ENCODE data around the gene RBMS3.

- TF ChIP-seq PKNOX1 (IDR thresholded peaks at IDR 0.05) (no peak), ELF4 (IDR thresholded peaks at IDR 0.05) (no peak), ZNF384 (IDR thresholded peaks at IDR 0.05) (no peak), FOXM1 (IDR thresholded peaks at IDR 0.05; ENCODE audit: borderline replicate concordance) (no peak), SUZ12 (IDR thresholded peaks at IDR 0.05) (no peak), ARNT (IDR thresholded peaks at IDR 0.05) (no peak), TARDBP (IDR thresholded peaks at IDR 0.05) (no peak), BHLHE40 (IDR thresholded peaks at IDR 0.05; ENCODE audit: borderline replicate concordance) (no peak)
These were observed 430.4 kb downstream of the RBMS3 start for GRCh38 chr3:29711255-29711771.

All from HEK293T (cell line).